GM23338 (cell line): Measurements from ENCODE around the gene SLIT1.

Experiments
- CREB1 ChIP-seq: fragments of 250-450 bp; sonication (Bioruptor Pico); IDR thresholded peaks from 2 replicates; pipeline ENCODE4 v1.5.0; 2020; ENCODE audit warnings: low read depth, mild to moderate bottlenecking, moderate library complexity
- EZH2 ChIP-seq: fragments of 200-600 bp; sonication (generic); IDR thresholded peaks from one replicate; pipeline ENCODE4 v1.8.0; 2017; ENCODE audit warnings: antibody characterized with exemption, mild to moderate bottlenecking, low read depth; ENCODE audit not compliant: unreplicated experiment
- EZH2phosphoT487 ChIP-seq: fragments of 200-600 bp; sonication (generic); IDR thresholded peaks from one replicate; pipeline ENCODE4 v1.8.1; 2018; ENCODE audit warnings: antibody characterized with exemption; ENCODE audit not compliant: unreplicated experiment
- NANOG ChIP-seq: IDR thresholded peaks from 2 replicates; pipeline ENCODE4 v1.6.1; 2016; ENCODE audit warnings: antibody characterized with exemption, borderline replicate concordance
- POLR2AphosphoS5 ChIP-seq: IDR thresholded peaks from 2 replicates; pipeline ENCODE4 v1.6.1; 2016; ENCODE audit warnings: antibody characterized with exemption, low read depth
- ZNF114 ChIP-seq: fragments of 250-450 bp; sonication (Bioruptor Pico); IDR thresholded peaks from 2 replicates; pipeline ENCODE4 v1.5.0; 2020; ENCODE audit warnings: mild to moderate bottlenecking, moderate library complexity
- ZNF331 ChIP-seq: fragments of 250-450 bp; sonication (Bioruptor Pico); IDR thresholded peaks from 2 replicates; pipeline ENCODE4 v1.5.0; 2020; ENCODE audit warnings: low read depth, mild to moderate bottlenecking, moderate library complexity
- TF ChIP-seq, protein P1 (sequence below), 2 experiments: fragments of 200-600 bp in 1 of 2; sonication (generic) in 1 of 2; conservative IDR thresholded peaks; 2 replicates each; pipeline versions ENCODE4 v1.5.1 to v1.6.1; 2016 to 2017; ENCODE audit warnings: antibody characterized with exemption in 2 of 2, low read depth in 2 of 2, mild to moderate bottlenecking in 2 of 2, moderate library complexity in 1 of 2
- TF ChIP-seq, protein P2 (sequence below): IDR thresholded peaks from one replicate; pipeline ENCODE4 v1.6.1; 2018; ENCODE audit warnings: antibody characterized with exemption; ENCODE audit not compliant: unreplicated experiment

- TF ChIP-seq, protein P1, sequence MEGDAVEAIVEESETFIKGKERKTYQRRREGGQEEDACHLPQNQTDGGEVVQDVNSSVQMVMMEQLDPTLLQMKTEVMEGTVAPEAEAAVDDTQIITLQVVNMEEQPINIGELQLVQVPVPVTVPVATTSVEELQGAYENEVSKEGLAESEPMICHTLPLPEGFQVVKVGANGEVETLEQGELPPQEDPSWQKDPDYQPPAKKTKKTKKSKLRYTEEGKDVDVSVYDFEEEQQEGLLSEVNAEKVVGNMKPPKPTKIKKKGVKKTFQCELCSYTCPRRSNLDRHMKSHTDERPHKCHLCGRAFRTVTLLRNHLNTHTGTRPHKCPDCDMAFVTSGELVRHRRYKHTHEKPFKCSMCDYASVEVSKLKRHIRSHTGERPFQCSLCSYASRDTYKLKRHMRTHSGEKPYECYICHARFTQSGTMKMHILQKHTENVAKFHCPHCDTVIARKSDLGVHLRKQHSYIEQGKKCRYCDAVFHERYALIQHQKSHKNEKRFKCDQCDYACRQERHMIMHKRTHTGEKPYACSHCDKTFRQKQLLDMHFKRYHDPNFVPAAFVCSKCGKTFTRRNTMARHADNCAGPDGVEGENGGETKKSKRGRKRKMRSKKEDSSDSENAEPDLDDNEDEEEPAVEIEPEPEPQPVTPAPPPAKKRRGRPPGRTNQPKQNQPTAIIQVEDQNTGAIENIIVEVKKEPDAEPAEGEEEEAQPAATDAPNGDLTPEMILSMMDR (conservative IDR thresholded peaks at IDR 0.05; ENCODE audit: low read depth in 2 of 2): peak; percentile 54 to 70
- TF ChIP-seq, protein P2, sequence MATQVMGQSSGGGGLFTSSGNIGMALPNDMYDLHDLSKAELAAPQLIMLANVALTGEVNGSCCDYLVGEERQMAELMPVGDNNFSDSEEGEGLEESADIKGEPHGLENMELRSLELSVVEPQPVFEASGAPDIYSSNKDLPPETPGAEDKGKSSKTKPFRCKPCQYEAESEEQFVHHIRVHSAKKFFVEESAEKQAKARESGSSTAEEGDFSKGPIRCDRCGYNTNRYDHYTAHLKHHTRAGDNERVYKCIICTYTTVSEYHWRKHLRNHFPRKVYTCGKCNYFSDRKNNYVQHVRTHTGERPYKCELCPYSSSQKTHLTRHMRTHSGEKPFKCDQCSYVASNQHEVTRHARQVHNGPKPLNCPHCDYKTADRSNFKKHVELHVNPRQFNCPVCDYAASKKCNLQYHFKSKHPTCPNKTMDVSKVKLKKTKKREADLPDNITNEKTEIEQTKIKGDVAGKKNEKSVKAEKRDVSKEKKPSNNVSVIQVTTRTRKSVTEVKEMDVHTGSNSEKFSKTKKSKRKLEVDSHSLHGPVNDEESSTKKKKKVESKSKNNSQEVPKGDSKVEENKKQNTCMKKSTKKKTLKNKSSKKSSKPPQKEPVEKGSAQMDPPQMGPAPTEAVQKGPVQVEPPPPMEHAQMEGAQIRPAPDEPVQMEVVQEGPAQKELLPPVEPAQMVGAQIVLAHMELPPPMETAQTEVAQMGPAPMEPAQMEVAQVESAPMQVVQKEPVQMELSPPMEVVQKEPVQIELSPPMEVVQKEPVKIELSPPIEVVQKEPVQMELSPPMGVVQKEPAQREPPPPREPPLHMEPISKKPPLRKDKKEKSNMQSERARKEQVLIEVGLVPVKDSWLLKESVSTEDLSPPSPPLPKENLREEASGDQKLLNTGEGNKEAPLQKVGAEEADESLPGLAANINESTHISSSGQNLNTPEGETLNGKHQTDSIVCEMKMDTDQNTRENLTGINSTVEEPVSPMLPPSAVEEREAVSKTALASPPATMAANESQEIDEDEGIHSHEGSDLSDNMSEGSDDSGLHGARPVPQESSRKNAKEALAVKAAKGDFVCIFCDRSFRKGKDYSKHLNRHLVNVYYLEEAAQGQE: no peak
- no peak for TF ChIP-seq EZH2phosphoT487
- no peak for TF ChIP-seq POLR2AphosphoS5
- no peak for TF ChIP-seq EZH2
- no peak for TF ChIP-seq NANOG
- no peak for TF ChIP-seq CREB1
- no peak for TF ChIP-seq ZNF331
- TF ChIP-seq ZNF114 (CRISPR knock-in tag): no peak
Observed at GRCh38 chr10:97000487-97001182, 185.1 kb downstream of the SLIT1 start.
